Endothelial cell of umbilical vein (primary cell): ENCODE measurements around the gene SMNDC1.

Source experiments
- MYC ChIP-seq: IDR thresholded peaks from one replicate; pipeline ENCODE4 v1.6.1; 2011; ENCODE audit warnings: mild to moderate bottlenecking, low read depth, low read length
- POLR2A ChIP-seq: IDR thresholded peaks from 2 replicates; pipeline ENCODE4 v1.6.1; 2012; ENCODE audit warnings: low read depth, mild to moderate bottlenecking, control low read depth, low read length
- POLR2AphosphoS5 ChIP-seq: IDR thresholded peaks from 2 replicates; pipeline ENCODE4 v1.6.1; 2012; ENCODE audit warnings: low read depth, mild to moderate bottlenecking, control low read depth, low read length, moderate library complexity; ENCODE audit not compliant: insufficient read depth

GRCh38 chr10:110326351-110327032, 21.8 kb upstream of the SMNDC1 start:
- TF ChIP-seq MYC (no peak), POLR2AphosphoS5 (peak; percentile 44), POLR2A (no peak)
